ENCODE results near the gene APH1B.
A peak's percentile ranks its signal among the peaks of the same experiment; 100 is the strongest.

APH1B gene

DNA sequence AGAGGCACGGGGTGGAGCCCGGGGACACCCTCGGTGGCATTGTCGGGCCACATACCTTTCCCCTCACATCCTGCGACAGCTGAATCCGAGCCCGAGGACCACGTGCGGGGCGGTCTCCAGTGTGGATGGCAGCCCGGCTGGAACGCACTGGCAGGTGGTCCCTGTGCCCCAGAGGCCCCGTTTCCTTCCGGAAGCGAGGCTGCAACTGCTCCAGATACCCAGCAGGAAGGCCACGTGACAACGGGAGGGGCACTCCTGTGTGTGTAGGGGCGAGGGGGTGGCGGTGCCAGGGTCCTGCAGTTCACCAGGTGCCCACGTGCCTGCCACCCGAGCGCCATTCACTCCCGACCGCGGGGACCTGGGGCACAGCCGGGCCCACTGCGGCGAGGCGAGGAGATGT is 44.1 kb downstream of the APH1B start:
- no peak for TF ChIP-seq CTCF (IDR thresholded peaks at IDR 0.05; ENCODE audit: low read depth, low read length, missing control alignments)
- DNase-seq (ENCODE audit: low read depth): no peak
- in situ Hi-C loops (cut with HindIII; ENCODE audit: low sequenced_read_pairs): no loop called here
- no peak overlapping the region for H3K4me3 ChIP-seq (ENCODE audit: low read depth, low read length)

DNA sequence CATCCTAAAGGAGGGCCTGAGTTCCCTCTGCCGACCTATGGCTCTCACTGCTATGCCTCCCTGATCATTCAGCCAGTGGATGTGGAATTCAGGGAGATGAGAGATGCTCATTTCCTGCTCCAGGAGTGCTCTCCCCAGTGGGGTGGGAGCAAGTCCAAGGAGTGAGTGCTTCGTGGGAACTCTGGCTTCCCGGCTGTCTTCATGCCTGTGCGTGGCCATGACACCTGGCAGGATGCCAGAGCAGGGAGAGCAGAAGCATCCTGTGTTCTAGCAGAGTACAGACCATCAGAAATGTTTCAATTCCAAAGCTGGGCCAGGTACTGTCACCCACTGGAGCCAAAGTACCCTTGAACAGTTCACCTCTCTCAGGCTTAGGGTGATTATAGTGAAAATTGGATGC is 45.1 kb downstream of the APH1B start:
- DNase-seq (ENCODE audit: low read depth): peak; percentile 16
- no peak for TF ChIP-seq CTCF (IDR thresholded peaks at IDR 0.05; ENCODE audit: low read depth, low read length, missing control alignments)
- in situ Hi-C loops (cut with HindIII; ENCODE audit: low sequenced_read_pairs): no loop called here
- H3K4me3 ChIP-seq (ENCODE audit: low read depth, low read length): no peak overlapping the region

DNA sequence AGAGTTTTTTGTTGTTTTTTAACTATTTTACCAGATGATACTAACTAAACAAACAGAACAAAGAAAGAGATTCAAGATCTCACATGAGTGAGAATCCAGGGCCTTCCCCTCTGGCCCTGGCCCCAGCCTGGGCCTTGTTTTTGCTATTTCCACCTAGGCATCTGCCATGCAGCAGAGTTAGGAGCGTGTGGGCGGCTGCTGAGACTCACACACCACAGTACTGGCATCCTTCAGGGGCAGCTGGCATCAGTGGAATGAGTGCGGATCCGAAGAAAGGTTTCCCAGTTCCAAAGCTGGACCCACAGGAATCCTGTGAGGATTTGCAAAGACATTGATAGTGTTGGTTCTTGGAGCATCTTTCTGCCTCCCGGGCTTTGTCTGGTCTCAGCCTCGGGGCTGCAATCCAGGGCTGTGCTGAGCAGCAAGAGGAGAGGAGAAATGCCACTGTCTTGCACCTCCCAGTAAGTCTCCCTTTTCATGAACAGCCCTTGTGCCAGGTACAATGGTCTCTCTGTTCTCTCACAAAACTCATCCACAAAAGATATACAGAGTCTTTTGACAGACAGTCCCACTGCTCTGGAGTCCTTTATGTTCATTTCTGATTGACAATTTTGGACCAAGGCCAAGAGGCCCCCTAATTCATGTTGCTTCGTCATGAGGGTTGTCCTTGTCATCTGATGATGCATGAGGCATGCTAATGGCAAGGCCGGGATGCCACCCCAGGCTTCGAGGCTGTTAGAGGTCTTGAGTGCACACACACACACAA is 46.6 kb downstream of the APH1B start:
- no peak for DNase-seq (ENCODE audit: low read depth)
- no peak overlapping the region for H3K4me3 ChIP-seq (ENCODE audit: low read depth, low read length)
- in situ Hi-C loops (cut with HindIII; ENCODE audit: low sequenced_read_pairs): no loop called here
- TF ChIP-seq CTCF (IDR thresholded peaks at IDR 0.05; ENCODE audit: low read depth, low read length, missing control alignments): no peak

- in situ Hi-C loops (cut with HindIII; ENCODE audit: low sequenced_read_pairs): no loop called here
- no peak overlapping the region for H3K4me3 ChIP-seq (ENCODE audit: low read depth, low read length)
- DNase-seq (ENCODE audit: low read depth): no peak
- TF ChIP-seq CTCF (IDR thresholded peaks at IDR 0.05; ENCODE audit: low read depth, low read length, missing control alignments): no peak
Measured at GRCh38 chr15:63324770-63325169, 47.4 kb downstream of the APH1B start.

GRCh38 chr15:63327648-63328421 is 50.4 kb downstream of the APH1B start:
- H3K4me3 ChIP-seq (ENCODE audit: low read depth, low read length): no peak overlapping the region
- TF ChIP-seq CTCF (IDR thresholded peaks at IDR 0.05; ENCODE audit: low read depth, low read length, missing control alignments): no peak
- DNase-seq (ENCODE audit: low read depth): no peak
- in situ Hi-C loops (cut with HindIII; ENCODE audit: low sequenced_read_pairs): no loop called here

DNA sequence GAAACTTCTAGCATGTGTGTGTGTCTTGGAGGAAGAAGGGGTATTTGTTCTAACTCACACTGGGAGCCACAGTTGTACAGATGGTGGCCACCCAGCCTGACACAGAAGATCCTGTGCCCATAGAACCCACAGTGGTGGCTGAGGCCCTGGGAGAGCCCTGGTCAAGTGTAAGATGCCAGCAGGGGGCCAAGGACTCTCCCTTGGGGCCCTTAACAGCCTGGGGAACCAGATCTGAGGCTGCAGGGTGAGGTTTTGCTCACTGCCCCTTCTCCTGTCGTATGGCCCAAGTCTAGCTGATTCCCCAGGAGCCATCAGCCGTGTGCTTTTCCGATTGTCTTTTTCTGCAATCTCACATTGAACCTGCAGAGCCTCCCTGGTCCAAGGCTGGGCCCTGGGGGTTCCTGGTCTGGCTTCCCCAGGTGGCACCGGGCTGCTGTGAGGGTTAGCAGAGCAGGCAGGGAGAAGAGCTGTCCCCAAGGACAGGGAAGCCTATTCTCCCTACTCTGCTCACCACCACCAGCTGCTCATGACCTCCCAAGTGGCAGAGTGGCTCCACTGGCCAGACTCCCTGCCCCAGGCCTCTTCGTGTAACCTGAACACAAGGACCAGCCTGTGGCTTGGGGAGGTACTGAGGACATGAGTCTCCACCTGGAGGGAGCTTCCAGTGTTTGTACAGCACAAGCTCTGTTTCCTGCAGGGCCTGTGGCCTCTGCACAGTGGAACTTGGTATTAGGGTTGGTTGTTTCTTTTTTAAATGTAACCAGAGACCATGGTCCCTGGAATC is 52.4 kb downstream of the APH1B start:
- TF ChIP-seq CTCF (IDR thresholded peaks at IDR 0.05; ENCODE audit: low read depth, low read length, missing control alignments): no peak
- in situ Hi-C loops (cut with HindIII; ENCODE audit: low sequenced_read_pairs): no loop called here
- no peak for DNase-seq (ENCODE audit: low read depth)
- H3K4me3 ChIP-seq (ENCODE audit: low read depth, low read length): no peak overlapping the region
